Testis (tissue), 3 donors: ENCODE data around the gene AGXT. TPM values are rescaled to one million over a fixed set of nuclear protein-coding genes. Genes with fewer than 3 reads are reported as not detected.

Experiments
- DNase-seq: peaks from one replicate; pipeline ENCODE4 v3.0.0-alpha.2; 2019
- H3K27ac ChIP-seq, 2 donors: fragments of 200-600 bp; sonication (generic); one replicate each; pipeline ENCODE4 v1.5.1; 2019
- H3K27me3 ChIP-seq: fragments of 200-600 bp; sonication (generic); one replicate; pipeline ENCODE4 v1.5.1; 2019
- H3K36me3 ChIP-seq: fragments of 200-600 bp; sonication (generic); one replicate; pipeline ENCODE4 v1.5.1; 2017; ENCODE audit warnings: low read depth; ENCODE audit errors: missing control alignments
- H3K4me1 ChIP-seq: fragments of 200-600 bp; sonication (generic); one replicate; pipeline ENCODE4 v1.5.1; 2019
- H3K4me3 ChIP-seq, 2 donors: fragments of 200-600 bp; sonication (generic); one replicate each; pipeline ENCODE4 v1.5.1; 2017 to 2019
- H3K9me3 ChIP-seq: fragments of 200-600 bp; sonication (generic); one replicate; pipeline ENCODE4 v1.5.1; 2017
- CTCF ChIP-seq, 3 experiments: fragments of 450-650 bp in 2 of 3; fragments of 200-600 bp in 1 of 3; sonication (generic) in 1 of 3; IDR thresholded peaks; one replicate each; pipeline ENCODE4 v1.5.1; 2016 to 2019; ENCODE audit warnings: antibody characterized with exemption in 3 of 3, mild to moderate bottlenecking in 2 of 3, moderate library complexity in 1 of 3
- POLR2A ChIP-seq: fragments of 450-650 bp; IDR thresholded peaks from one replicate; pipeline ENCODE4 v1.6.1; 2017; ENCODE audit warnings: antibody characterized with exemption, mild to moderate bottlenecking, moderate library complexity
- WGBS, 2 donors: methylation state at CpG; one replicate each; pipeline ENCODE4 v1.1.5; 2018; 5-methylcytosine and 5-hydroxymethylcytosine counted together
- intact Hi-C: fragments of 100-400 bp; cut with DNase I; formaldehyde crosslinking; loops from one replicate; pipeline ENCODE4 v1.15.1; 2023; ENCODE audit warnings: low total_unique reads
- polyA plus RNA-seq: library from polyadenylated mRNA; stranded (reverse); fragments of 350-450 nt; fragmentation: Illumina TruSeq; extraction: RNeasy Lipid Tissue Mini Kit (QIAGEN cat#74804); gene quantifications from one replicate; pipeline ENCODE4 v1.2.3, GENCODE V29; 2014; ENCODE audit warnings: low read depth, low replicate concordance; ENCODE audit not compliant: insufficient read depth
- total RNA-seq, 2 donors: library from RNA; depleted of rRNA; stranded (reverse); fragments of >200 nt; gene quantifications; one replicate each; pipeline ENCODE4 v1.2.3, GENCODE V29; 2016

Gene AGXT
- total and polyA plus RNA-seq, 3 donors from 2014 or later = 0.24 to 0.51 TPM; not detected in 1

GRCh38 chr2:240898731-240899467, 30.3 kb downstream of the AGXT start:
- peak; percentile 78 for DNase-seq

GRCh38 chr2:240899468-240899865, 30.8 kb downstream of the AGXT start:
- intact Hi-C loops = no loop called here
- WGBS, 2 donors = 86 to 100% methylated on average over 3 to 19 of the region's 19 CpGs

More at GRCh38 chr2:240898731-240899467, 30.3 kb downstream of the AGXT start:
- Histone ChIP-seq H3K27me3 (no peaks in the 10 kb centered on the region), H3K4me3 (no peak overlapping the region), H3K27ac (peak overlapping the region; percentile 38 to 39), H3K4me1 (peaks cover 11% of the 10 kb centered on the region), H3K36me3 (no peaks in the 10 kb centered on the region), H3K9me3 (no peaks in the 10 kb centered on the region)
- TF ChIP-seq POLR2A (no peak), CTCF (IDR thresholded peaks at IDR 0.05) (no peak)
- intact Hi-C loops = no loop called here
- 37 to 62% methylated on average over 14 to 23 of the region's 23 CpGs for WGBS, 2 donors

GRCh38 chr2:240900141-240900860, 31.7 kb downstream of the AGXT start:
- Histone ChIP-seq H3K4me3 (no peak overlapping the region), H3K9me3 (no peaks in the 10 kb centered on the region), H3K27me3 (no peaks in the 10 kb centered on the region), H3K27ac (no peak overlapping the region), H3K36me3 (no peaks in the 10 kb centered on the region), H3K4me1 (peaks cover 11% of the 10 kb centered on the region)
- TF ChIP-seq POLR2A = no peak
- TF ChIP-seq CTCF (IDR thresholded peaks at IDR 0.05) = no peak
- DNase-seq = no peak
- 93 to 94% methylated on average over 27 of the region's 27 CpGs for WGBS, 2 donors
- intact Hi-C loops = no loop called here

More at GRCh38 chr2:240899468-240899865, 30.8 kb downstream of the AGXT start:
- no peak overlapping the region for H3K4me3 ChIP-seq
- H3K4me1 ChIP-seq = peaks cover 11% of the 10 kb centered on the region
- DNase-seq = no peak
- H3K9me3 ChIP-seq = no peaks in the 10 kb centered on the region
- TF ChIP-seq CTCF (IDR thresholded peaks at IDR 0.05) = no peak
- no peak for TF ChIP-seq POLR2A
- no peak overlapping the region for H3K27ac ChIP-seq
- H3K27me3 ChIP-seq = no peaks in the 10 kb centered on the region
- no peaks in the 10 kb centered on the region for H3K36me3 ChIP-seq

GRCh38 chr2:240901986-240902614, 33.5 kb downstream of the AGXT start:
- DNase-seq = no peak
- no peaks in the 10 kb centered on the region for H3K9me3 ChIP-seq

More at GRCh38 chr2:240901986-240902614, 33.5 kb downstream of the AGXT start:
- intact Hi-C loops = no loop called here
- H3K4me3 ChIP-seq = no peak overlapping the region
- no peaks in the 10 kb centered on the region for H3K36me3 ChIP-seq
- peaks cover 11% of the 10 kb centered on the region for H3K4me1 ChIP-seq
- TF ChIP-seq CTCF (IDR thresholded peaks at IDR 0.05) (no peak), POLR2A (no peak)
- WGBS, 2 donors = 79 to 85% methylated on average over 12 to 13 of the region's 14 CpGs
- no peak overlapping the region for H3K27ac ChIP-seq
- H3K27me3 ChIP-seq = no peaks in the 10 kb centered on the region
